Activated T-helper 1 cell treated with anti-CD3 and anti-CD28 coated beads, Interleukin-2, amount 50 U/mL, for 16 hours (primary cell): ENCODE measurements around the gene SLAMF6.

ENCODE experiments used
- DNase-seq, 2 donors: peaks; one replicate each; pipeline ENCODE4 v3.0.0-alpha.2; 2020; ENCODE audit warnings: low read depth in 1 of 2, low spot score in 1 of 2

The SLAMF6 gene

DNA sequence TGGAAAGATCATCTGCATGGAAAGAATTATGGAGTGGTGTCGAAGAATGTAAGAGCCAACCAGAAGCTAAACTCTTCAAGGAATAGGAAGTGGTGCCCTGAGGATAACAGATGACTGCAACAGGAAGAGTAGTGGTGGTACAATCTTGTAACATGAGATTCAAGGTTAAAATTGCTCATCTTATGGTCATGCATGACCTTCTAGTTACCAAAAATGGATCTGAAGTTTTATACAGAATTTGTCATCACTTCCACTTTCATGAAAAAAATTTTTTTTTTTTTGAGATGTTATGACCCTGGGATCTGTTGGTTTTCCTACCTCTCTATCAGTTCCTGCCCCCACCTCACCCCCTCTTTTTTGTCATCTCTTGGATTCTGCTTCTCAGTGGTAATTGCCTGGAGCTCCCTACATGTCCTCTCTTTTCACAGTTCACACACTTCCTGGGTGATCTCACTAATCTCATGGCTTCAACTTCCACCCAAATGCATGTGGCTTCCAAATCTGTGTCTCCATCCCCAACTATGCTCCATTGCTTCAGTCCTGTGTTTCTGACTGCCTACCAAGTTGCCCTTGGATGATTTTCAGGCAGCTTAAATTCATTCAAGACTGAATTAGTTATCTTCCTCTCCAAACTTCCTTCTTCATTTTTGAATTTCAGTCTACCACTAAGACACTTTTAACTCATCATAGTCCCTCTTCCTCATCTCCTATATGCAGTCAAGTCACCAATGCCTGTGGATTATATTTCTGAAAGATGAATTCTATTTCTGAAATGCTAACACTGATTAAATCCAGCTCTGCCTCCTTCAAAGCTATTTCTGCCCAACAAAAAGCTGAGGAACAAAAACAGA, 48.4 kb downstream of the SLAMF6 start:
- no peak for DNase-seq

DNA sequence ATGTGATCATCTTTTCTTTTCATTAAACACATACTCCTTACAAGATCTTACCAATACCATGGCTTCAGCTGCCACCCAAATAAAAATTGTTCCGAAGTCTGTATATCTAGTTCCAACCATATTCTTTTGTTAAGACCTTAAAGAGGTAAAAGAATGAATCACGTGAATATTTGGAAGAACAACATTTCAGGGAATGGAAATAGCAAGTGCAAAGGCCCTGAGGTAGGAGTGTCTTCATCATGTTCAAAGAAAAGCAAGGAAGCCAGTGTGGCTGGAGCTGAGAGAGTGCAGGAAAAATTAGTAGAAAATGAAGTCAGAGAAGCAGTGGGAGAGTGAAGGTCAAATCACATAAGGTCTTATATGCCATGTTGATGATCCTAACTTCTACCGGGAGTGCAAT, 50.9 kb downstream of the SLAMF6 start:
- no peak for DNase-seq

DNA sequence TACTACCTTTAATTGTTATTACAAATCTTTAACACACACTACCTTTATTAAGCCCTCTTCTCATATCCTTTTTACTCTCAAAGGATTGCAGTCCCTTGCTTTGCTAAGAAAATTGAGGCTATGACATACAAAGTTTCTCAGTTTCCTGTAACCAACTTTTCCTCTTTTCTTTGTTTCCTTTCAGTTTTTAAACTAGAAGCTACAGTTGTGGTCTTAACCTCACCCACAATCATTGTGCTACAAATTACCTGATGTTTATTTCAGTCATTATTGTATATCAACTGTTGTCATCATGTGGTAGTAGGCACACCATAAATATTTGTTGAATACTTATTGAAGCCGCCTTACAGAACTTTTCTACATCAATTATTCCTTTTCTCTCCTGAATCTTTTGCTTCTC, 51.8 kb downstream of the SLAMF6 start:
- DNase-seq, result no peak

DNA sequence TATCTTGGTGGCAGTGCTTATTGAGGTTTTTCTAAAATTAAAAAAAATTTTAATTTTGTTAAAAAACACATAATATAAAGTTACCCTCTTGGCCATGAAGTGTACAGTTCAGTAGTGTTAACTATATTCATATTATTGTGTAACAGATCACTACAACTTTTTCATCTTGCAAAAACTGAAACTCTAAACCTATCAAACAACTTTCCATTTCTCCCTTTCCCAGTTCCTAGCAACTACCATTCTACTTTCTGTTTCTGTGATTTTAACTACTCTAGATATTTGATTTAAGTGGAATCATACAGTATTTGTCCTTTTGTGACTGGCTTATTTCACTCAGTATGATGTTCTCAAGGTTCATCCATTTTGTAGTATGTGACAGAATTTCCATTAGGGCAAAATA, 55.5 kb downstream of the SLAMF6 start:
- no peak for DNase-seq

DNA sequence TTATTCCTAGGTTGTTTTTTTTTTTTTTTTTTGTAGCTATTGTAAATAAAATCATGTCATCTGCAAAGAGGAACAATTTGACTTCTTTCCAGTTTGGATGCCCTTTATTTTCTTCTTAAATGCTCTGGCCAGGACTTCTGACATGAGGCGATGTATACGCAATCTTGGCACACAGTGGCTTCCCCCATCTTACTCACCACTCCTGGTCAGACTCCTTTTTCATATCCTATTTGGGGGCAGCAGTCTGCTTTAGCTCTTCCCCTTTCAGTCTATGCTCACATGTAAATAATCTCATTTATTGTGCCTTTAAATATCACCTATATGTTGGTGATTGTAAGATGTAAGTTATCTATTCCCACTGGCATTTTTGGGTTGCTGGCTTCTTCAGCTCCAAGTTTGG, 56.1 kb downstream of the SLAMF6 start:
- no peak for DNase-seq

DNA sequence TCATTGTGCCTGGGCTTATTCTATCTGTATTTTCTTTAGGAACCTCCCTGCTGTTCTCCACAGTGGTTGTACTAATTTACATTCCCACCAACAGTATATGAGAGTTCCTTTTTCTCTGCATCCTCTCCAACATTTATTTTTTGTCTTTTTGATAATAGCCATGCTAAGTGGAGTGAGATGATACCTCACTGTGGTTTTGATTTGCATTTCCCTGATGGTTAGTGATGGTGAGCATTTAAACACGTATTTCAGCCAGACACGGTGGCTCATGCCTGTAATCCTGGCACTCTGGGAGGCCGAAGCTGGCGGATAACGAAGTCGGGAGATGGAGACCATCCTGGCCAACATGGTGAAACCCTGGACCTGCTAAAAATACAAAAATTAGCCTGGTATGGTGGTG, 57.9 kb downstream of the SLAMF6 start:
- DNase-seq, result no peak

DNA sequence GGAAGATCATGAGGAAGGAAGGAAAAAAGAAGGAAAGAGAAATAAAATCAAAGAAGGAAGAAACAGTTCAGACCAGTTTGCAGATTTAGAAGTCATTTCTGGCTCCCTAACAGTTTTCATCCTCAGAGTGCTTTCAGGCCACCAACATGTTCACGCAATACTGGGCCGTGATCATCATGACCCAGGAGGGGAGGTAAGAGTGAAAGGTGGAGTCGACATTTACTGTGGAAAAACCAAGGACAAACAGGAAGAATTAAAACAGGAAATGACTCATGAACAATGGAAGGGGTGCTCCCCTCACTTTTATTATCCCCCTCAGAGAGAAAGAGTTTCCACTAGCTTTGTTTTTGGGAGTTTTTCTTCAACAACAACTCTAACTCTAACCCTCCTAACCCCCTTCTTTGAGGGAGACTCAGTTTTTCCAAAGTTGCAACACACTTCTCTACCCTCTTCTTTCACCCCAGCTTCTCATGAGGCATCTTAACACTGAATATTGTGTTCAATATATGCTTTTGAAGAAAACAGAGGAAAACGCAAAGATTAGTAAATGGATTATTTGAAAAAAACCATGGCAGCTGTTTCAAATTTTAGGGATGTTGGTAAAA, 62.3 kb downstream of the SLAMF6 start:
- no peak for DNase-seq

DNA sequence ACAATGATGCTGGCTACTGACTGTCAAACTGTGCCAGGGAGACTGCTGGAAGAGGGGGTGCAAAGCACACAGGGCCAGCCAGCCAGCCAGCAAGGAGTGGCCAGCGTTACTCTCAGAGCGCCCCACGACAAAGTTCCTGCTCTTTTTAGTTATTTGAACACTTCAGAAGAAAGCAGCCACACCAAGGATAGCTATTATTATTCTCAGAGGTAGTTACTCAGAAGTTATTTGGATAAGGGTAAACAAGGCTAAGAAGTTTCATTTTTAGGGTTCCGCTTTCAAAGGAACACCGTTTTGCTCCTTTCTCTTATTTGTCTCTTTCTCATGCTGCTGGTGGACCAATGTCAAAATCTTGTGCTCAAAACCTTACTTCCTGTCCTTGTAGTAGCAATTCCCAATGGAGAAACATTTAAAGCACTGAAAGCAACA, 62.8 kb downstream of the SLAMF6 start:
- no peak for DNase-seq

DNA sequence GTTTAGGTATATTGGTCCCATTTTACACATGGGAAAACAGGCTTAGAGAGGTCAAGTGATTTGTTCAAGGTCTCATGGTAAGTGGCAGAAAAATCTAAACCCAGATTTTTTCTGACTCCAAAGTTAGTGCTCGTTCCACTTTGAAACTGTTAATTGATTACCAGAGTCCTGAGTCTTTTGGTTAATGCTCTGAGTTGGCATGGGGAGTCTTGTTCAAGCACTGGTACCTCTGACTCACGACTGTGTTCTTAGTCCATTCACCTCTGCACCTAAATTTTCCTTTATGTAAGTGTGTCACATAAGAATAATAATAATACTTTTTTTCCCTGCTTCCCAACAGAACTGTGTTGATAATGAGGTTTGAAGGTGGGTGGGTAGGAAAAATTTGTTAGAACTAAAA, 63.4 kb downstream of the SLAMF6 start:
- DNase-seq, result no peak

DNA sequence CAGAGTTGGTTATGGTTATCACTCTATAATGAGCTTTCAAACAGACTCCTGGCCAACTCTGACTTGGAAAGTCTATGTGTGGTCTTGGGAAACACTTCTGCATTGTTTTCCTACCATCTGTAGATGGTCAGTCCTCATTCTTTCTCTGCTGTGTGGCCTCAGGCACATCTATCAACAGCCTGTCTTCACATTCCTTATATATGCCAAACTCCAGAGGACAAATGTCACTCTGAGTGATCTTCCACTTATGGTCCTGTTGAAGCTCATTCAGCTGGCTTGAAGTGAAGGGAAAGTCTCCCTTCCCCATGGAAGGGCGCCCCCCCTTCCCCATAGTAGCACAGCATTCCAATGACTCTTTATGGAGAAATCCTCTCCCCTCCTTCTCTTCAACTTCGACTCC, 64.0 kb downstream of the SLAMF6 start:
- DNase-seq, result no peak

DNA sequence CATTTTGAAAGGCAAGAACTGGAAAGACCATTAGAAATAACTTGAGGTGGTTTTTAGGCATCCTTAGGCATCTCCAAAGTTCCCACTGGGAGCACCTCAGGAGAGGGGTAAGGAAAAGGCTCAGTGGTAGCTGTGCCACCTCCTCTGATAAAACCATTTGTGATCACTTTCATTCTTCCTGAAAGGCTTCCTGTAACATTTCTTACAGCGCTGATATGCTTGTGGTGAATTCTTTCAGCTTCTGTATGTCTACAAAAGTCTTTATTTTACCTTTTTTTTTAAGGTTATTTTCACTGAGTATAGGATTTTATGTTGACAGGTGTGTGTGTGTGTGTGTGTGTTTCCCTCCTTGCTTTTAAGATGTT, 67.9 kb downstream of the SLAMF6 start:
- no peak for DNase-seq

DNA sequence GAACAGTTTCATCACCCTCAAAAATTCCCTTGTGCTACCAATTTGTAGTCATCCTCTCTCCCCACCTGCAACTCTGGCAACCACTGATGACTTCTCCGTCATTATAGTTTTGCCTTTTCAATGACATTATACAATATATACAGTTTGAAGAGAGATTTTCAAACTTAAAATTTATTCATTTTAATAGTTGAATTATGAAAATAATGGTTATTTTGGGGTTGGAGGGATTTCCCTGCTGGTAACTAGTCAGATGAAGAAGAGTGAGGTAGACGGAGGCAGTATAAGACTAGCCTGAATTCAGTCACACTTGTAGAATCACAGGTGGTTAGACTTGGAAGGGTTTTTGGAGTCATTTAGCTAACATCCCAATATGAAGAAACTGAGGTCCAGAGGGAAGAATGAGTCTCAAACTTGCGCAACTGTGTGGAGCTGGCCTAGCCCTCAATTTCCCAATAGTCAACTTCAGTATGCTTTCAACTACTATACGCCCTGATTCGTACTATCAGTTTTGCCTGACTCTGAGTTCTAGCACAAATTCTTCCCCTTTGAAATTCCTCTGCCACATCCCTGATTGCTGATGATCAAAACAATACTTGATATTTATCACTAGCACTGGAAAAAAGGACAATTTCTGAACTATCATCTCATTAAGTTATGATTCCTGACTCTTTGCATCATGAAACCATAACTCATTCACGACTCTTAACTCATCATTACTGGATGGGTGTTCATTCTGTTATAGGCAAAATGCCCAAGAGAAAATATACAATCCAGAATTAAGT, 68.5 kb downstream of the SLAMF6 start:
- no peak for DNase-seq

DNA sequence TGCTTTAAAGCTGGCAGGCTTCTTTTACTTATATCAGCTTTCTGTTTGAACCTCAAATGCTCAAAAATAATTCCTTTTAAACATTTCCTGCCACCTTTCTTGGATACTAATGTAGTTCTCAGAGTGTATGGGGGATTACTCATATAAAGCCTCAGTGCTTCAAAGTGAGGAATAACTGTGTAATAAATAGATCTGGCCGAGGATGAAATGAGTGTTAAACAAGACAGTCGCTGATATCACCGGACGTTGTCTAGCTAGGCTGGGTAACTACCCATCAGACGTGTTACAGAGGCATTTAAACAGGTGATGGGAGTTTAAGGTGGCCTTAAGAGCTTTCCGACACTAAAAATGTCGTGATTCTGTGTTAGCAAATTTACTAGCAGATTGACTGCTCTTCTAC, 69.6 kb downstream of the SLAMF6 start:
- DNase-seq, result no peak

DNA sequence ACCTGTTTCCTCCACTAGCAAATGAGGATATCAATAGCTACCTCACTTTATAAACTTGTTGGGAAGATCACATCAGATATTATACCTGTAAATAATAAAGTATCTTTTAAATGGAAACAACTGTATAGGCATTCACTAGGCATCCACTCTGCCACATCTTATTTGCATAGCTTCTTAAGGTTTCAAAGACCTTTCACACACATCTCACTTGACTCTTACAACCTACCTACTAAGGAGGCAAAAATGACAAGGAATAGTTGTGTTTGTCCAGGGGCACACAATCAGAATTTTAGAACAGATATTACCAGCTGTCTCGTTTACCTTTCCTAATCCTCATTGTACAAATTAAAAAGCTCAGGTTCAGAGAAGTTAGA, 71.2 kb downstream of the SLAMF6 start:
- DNase-seq, result no peak

DNA sequence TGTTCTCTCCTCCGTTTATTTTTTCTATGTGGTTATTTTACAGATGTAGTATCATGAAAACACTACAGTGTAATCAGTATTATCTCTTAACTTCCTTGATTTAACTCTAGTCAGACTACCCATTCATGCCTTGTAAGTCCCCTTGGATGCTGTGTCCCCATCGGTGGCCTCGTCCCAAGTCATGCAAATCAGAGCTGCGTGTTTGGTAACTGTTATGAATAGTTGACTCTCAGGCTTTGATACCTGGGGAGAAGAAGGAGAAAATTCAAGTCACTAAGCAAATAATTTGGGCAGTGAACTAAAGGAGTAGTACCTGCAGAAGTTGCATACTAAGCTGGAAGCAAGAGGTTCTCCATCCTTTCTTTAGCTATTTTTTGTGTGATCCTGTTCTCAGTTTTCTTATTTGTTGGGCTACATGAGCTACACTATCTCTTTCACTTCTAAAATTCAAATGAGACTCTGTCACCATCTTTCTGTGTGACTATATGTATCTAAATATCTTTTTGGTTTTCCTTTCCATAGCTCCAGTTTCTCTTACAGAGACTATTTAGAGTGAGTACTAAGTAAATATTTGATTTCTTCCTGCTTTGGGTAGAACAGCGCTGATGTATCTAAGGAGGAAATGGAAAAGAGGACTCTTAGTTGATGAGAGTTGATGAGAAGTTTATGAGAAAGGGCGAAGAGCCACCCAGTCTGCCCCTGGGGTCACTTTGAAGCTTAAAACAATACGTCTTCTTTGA, 71.8 kb downstream of the SLAMF6 start:
- no peak for DNase-seq

DNA sequence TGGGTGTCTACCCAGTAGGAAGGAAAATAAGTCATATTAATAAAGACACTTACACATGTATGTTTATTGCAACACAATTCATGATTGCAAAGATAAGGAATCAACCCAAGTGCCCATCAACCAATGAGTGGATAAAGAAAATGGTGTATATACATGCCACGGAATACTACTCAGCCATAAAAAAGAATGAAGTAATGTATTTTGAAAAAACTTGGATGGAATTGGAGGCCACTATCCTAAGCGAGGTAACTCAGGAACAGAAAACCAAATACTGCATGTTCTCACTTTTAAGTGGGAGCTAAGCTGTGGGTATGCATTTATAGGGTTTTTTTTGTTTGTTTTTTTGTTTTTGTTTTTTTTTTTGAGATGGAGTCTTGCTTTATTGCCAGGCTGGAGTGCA, 73.6 kb downstream of the SLAMF6 start:
- no peak for DNase-seq

DNA sequence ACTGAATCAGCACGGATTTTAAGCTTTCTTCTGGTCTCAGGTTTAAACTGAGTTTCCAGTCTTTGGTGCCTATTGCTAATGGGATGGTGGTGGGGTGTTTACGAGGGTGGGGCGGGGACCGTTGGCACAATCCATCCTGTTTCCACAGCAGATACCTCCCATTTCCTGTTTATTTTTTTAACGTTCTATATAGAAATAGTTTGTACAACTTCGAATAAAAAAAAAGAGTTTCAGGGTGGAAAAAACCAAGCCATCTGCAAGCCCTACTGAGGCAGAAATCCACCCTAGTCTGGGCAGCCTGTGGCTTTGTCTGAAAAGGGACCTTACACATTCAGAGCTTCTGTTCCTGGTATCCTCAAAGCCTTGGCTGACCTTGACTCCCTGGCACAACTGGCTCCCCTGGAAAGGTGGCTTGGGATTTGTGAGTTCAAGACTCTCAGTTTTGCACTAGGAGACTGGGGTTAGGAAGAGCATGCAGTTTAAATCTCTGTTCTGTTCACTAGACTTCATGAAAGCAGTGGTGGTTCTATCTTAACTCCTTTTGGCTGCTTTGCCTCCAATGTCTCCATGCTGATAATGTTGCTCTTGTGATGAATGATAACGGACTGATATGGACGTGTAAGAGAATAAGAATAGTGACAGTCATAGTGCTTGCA, 76.0 kb downstream of the SLAMF6 start:
- no peak for DNase-seq

DNA sequence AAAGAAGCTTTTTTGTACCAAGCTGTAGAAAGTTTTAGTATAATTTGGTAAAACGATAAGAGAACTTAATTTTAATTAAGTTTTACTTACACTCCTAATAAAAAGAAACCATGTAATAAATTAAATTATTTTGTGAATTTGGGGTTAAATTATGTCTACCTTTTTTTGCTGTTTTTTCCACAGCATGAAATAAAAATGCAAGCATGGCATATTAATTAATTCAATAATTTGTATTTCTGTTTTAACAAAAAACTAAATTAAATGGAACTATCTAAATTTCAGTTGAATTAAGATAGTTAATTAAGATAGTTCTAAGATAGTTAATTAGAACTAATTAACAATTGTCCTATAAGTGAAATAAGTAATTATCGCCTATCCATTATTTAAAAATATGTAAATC, 83.3 kb downstream of the SLAMF6 start:
- DNase-seq, result no peak

DNA sequence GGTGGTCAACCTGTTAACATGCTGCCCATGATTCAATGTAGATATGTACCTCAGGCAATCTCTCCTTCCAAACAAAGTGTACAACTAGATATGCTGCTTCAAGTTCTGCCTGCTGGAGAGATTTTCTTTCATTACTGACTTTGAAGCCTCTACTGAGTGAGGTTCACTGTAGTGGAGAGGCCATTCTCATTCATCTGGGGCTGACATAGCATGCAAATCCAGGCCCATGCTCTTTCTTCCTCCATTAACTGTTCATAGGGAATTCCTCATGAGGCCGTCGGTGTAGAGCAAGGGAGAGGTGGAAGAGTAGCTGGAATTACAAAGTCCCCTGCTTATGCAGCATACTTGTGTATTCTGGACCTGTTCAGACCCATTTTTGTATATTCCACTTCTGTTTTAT, 84.1 kb downstream of the SLAMF6 start:
- no peak for DNase-seq

DNA sequence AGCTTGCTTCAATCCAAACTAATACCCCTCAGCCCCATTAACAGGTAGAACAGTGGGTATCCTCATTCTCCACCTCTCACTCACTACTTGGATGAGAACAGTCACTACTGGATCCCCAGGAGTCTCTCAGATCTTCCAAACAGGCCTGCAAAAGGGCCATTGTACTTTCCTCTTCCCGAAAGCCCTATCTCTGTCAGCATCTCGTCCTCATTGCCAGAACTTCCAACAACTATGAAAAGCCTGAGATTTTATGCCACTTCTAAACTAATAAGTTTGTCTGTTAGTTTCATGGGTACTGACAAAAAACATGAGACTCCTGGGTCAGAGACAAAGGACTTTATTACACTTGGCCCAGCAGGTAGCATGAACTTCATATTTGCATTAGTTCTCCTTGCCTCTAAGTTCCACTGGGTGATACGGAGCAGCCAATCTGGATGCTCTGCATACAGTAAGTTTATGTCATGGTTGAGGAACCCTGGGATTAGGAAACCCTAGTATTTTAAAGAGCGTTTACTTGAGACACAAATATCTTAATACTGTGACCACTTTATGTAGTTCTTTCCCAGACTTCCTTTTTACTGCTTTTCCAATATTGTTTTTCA, 84.6 kb downstream of the SLAMF6 start:
- no peak for DNase-seq
